ENCODE measurements around the gene RALGAPB.

RALGAPB gene

GRCh38 chr20:38536310-38536709, 63.7 kb downstream of the RALGAPB start:
- peaks cover 17 to 91% of the 10 kb centered on the region in 2 experiments for H3K36me3 ChIP-seq (ENCODE audit: control insufficient read depth in 2 of 2, insufficient read depth in 1 of 2, low read length in 2 of 2)
- no peak for TF ChIP-seq AEBP2 (tag by site-specific recombination; IDR thresholded peaks at IDR 0.05; ENCODE audit: borderline replicate concordance)
- TF ChIP-seq ZNF664 (tag by site-specific recombination; IDR thresholded peaks at IDR 0.05) = no peak
- TF ChIP-seq SALL2 (tag by site-specific recombination; IDR thresholded peaks at IDR 0.05; ENCODE audit: borderline replicate concordance) = no peak
- no peak for TF ChIP-seq ZNF223 (tag by site-specific recombination; IDR thresholded peaks at IDR 0.05)
- no peak for TF ChIP-seq ZNF280D (tag by site-specific recombination; IDR thresholded peaks at IDR 0.05)
- H3K9me3 ChIP-seq (ENCODE audit: control insufficient read depth, insufficient read depth, low read depth, low read length) = no peaks in the 10 kb centered on the region
- no peaks in the 10 kb centered on the region for H3K4me1 ChIP-seq (ENCODE audit: control insufficient read depth, insufficient read depth, low read length)
- CTCF ChIA-PET = no interaction called here
- POLR2A ChIA-PET = no interaction called here
- H3K4me3 ChIP-seq (ENCODE audit: low read depth, low read length) = no peak overlapping the region
- H3K27ac ChIP-seq (ENCODE audit: extremely low read depth, low read depth, low read length) = no peak overlapping the region

GRCh38 chr20:38537176-38537575, 64.5 kb downstream of the RALGAPB start:
- Histone ChIP-seq H3K4me1 (ENCODE audit: control insufficient read depth, insufficient read depth, low read length) (no peaks in the 10 kb centered on the region), H3K9me3 (ENCODE audit: control insufficient read depth, insufficient read depth, low read depth, low read length) (no peaks in the 10 kb centered on the region), H3K36me3 (ENCODE audit: control insufficient read depth in 2 of 2, insufficient read depth in 1 of 2, low read length in 2 of 2) (peaks cover 17 to 92% of the 10 kb centered on the region in 2 experiments), H3K27ac (ENCODE audit: extremely low read depth, low read depth, low read length) (no peak overlapping the region), H3K4me3 (ENCODE audit: low read depth, low read length) (no peak overlapping the region)
- ChIA-PET POLR2A (no interaction called here), CTCF (no interaction called here)
- TF ChIP-seq ZNF148 (tag by site-specific recombination; IDR thresholded peaks at IDR 0.05; ENCODE audit: borderline replicate concordance) (no peak), ZNF10 (tag by site-specific recombination; IDR thresholded peaks at IDR 0.05) (no peak), OVOL3 (tag by site-specific recombination; IDR thresholded peaks at IDR 0.05) (no peak), EGR2 (tag by site-specific recombination; IDR thresholded peaks at IDR 0.05; ENCODE audit: low read depth) (no peak), ZNF24 (tag by site-specific recombination; IDR thresholded peaks at IDR 0.05) (no peak), KLF17 (tag by site-specific recombination; IDR thresholded peaks at IDR 0.05) (no peak), ZNF473 (tag by site-specific recombination; IDR thresholded peaks at IDR 0.05) (no peak), REPIN1 (tag by site-specific recombination; IDR thresholded peaks at IDR 0.05; ENCODE audit: low read depth) (no peak), ZNF292 (tag by site-specific recombination; IDR thresholded peaks at IDR 0.05; ENCODE audit: borderline replicate concordance, low read depth) (no peak), ZNF324 (tag by site-specific recombination; IDR thresholded peaks at IDR 0.05) (no peak), ZNF19 (tag by site-specific recombination; IDR thresholded peaks at IDR 0.05; ENCODE audit: low read depth) (no peak), ZNF404 (tag by site-specific recombination; IDR thresholded peaks at IDR 0.05) (no peak), INSM2 (tag by site-specific recombination; IDR thresholded peaks at IDR 0.05) (no peak), ZNF549 (tag by site-specific recombination; IDR thresholded peaks at IDR 0.05) (no peak), ZNF626 (tag by site-specific recombination; IDR thresholded peaks at IDR 0.05) (no peak), OSR2 (tag by site-specific recombination; IDR thresholded peaks at IDR 0.05) (no peak), GLI2 (tag by site-specific recombination; IDR thresholded peaks at IDR 0.05; ENCODE audit: borderline replicate concordance, low read depth) (no peak), ZNF157 (tag by site-specific recombination; IDR thresholded peaks at IDR 0.05) (no peak)

All from HEK293 (cell line).